Activated CD4-positive, alpha-beta T cell treated with anti-CD3 and anti-CD28 coated beads, Interleukin-2, amount 10 ng/mL, durations not matched to agents 7 days and 5 days (primary cell): Measurements from ENCODE around the gene ARR3. TPM values are rescaled to one million over a fixed set of nuclear protein-coding genes. Genes with fewer than 3 reads are reported as not detected.
A peak's percentile ranks its signal among the peaks of the same experiment; 100 is the strongest.
"Not testable (repeated sequence)": the region's sequence is repeated elsewhere in the genome, so short reads cannot be mapped to it uniquely, and the experiment has no call there.

Experiments used
- CTCF ChIA-PET: fragments of 350-600 bp; sonication (Branson Sonifier 250); formaldehyde crosslinking; loops from one replicate; lab custom pipeline; 2021; ENCODE audit warnings: antibody characterized with exemption; lab: Charles Lee
- POLR2A ChIA-PET: fragments of 350-600 bp; sonication (Branson Sonifier 250); formaldehyde crosslinking; loops from one replicate; lab custom pipeline; 2021; ENCODE audit warnings: antibody characterized with exemption; lab: Charles Lee
- DNase-seq: peaks from one replicate; pipeline ENCODE4 v3.0.0-alpha.2; 2020
- H3K27ac Mint-ChIP-seq: one replicate; pipeline ENCODE4 v1.8.0; 2021; ENCODE audit warnings: mild to moderate bottlenecking, moderate library complexity, mixed read lengths
- H3K27me3 Mint-ChIP-seq: one replicate; pipeline ENCODE4 v1.8.0; 2021; ENCODE audit warnings: mixed read lengths
- H3K36me3 Mint-ChIP-seq: one replicate; pipeline ENCODE4 v1.8.0; 2021; ENCODE audit warnings: low read depth, mixed read lengths
- H3K4me1 Mint-ChIP-seq: one replicate; pipeline ENCODE4 v1.8.0; 2021; ENCODE audit warnings: mixed read lengths
- H3K4me3 Mint-ChIP-seq: one replicate; pipeline ENCODE4 v1.8.0; 2021; ENCODE audit warnings: mild to moderate bottlenecking, moderate library complexity, mixed read lengths
- H3K9me3 Mint-ChIP-seq: one replicate; pipeline ENCODE4 v1.8.0; 2021; ENCODE audit warnings: mixed read lengths
- total RNA-seq, 2 experiments: library from RNA; stranded (reverse); gene quantifications; one replicate each; pipeline ENCODE4 v1.2.3, GENCODE V29; 2021

Gene ARR3
- total RNA-seq, 2 experiments from 2014 or later, result not detected

DNA sequence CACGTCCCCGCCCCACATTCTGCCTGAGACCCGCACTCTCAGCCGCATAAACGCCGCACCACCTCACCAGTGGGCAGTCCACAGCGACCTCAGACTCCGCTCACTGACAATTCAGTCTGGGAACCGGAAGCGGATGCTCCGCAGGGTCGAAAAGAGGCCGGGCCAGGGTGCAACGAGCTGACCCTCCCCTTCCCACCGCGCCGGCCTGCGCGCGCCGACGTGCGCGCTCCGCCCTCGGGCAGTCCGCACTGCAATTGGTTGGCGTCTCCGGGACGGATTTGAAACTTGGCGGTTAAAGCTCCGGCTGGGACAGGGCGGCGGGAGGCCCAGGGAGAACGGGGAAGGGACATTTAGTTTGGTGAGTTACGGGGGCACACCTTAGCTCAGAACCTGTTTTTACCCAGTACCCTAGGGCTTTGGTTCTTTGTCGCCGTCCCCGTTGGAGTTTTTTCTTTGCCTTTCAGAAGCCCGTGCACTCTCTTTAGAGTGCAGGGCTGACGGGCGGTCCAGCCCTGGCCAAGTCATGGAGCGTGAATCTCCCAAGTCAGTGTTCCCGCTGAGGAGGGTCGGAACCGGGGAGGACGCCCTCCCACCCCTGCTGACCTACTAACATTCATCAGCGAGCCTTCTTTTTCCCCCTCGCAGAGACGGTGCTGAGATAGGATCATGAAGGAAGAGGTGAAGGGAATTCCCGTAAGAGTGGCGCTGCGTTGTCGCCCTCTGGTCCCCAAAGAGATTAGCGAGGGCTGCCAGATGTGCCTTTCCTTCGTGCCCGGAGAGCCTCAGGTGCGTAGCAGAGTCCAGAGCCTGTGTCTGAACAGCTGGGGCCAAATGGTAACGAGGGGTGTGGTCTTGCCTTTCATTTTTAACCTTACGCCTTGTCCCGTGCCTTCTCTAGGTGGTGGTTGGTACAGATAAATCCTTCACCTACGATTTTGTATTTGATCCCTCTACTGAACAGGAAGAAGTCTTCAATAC is 21.9 kb downstream of the ARR3 start, which contains the start of the genes KIF4A and PDZD11:
TSS of gene KIF4A (plus strand) at position 312 of the 978 bp plus-strand sequence. CDS start at position 667, 355 bp downstream.
TSS of gene PDZD11 (minus strand) at position 135 of the 978 bp plus-strand sequence. CDS start 586 bp downstream, outside the sequence.
- CTCF ChIA-PET, result no interaction called here
- POLR2A ChIA-PET, result interaction anchor here (0.7 to 1.1 kb wide), 2 partner anchors 122 to 123 kb away, joined by 3 read pairs; no protein-coding TSS in a partner anchor
- Mint-ChIP-seq H3K9me3 (no peaks in the 10 kb centered on the region), H3K27ac (peak within 1 kb of the TSS; percentile 94), H3K4me3 (peak within 1 kb of the TSS; percentile 89), H3K27me3 (no peaks in the 10 kb centered on the region), H3K36me3 (peaks cover 37% of the 10 kb centered on the region), H3K4me1 (peaks cover 33% of the 10 kb centered on the region)
- DNase-seq, result peak; percentile 85

DNA sequence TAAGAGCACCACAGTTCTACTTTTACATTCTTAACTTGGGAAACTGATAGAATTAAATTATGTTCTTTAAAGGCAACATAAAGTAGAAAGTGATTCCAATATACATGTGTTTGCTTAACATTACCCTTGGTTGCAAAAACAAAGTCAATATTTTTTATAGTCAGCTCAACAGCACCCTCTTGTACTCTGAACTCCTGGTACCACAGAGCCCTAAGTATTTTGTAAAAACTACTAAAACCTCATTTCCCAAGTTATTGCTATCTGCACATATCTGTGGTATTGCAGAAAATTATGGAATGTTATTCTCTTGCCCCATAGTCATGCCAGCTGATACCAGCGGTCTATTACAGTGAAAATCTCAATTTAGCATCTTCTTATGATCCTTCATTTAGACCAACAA is 24.7 kb downstream of the ARR3 start:
- Mint-ChIP-seq H3K36me3 (peaks cover 27% of the 10 kb centered on the region), H3K4me1 (peaks cover 35% of the 10 kb centered on the region), H3K9me3 (no peaks in the 10 kb centered on the region), H3K27me3 (no peaks in the 10 kb centered on the region), H3K27ac (no peak overlapping the region), H3K4me3 (peak overlapping the region; percentile 43)
- no peak for DNase-seq
- POLR2A ChIA-PET, result no interaction called here
- CTCF ChIA-PET, result no interaction called here

DNA sequence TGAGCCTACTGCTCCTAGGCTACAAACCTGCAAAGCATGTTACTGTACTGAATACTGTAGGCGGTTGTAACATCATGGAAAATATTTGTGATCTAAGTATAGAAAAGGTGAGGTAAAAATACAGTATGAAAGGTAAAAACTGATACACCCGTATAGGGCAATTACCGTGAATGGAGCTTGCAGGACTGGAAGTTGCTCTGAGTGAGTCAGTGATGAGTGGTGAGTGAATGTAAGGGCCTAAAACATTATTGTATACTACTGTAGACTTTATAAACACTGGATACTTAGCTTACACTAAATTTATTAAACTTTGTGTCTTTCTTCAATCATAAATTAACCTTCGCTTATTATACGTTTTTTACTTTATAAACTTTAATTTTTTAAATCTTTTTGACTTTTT is 25.5 kb downstream of the ARR3 start:
- CTCF ChIA-PET, result no interaction called here
- no peaks in the 10 kb centered on the region for H3K27me3 Mint-ChIP-seq
- no peak overlapping the region for H3K4me3 Mint-ChIP-seq
- POLR2A ChIA-PET, result no interaction called here
- no peaks in the 10 kb centered on the region for H3K9me3 Mint-ChIP-seq
- DNase-seq, result no peak
- H3K4me1 Mint-ChIP-seq, result peaks cover 31% of the 10 kb centered on the region
- H3K36me3 Mint-ChIP-seq, result peaks cover 24% of the 10 kb centered on the region
- H3K27ac Mint-ChIP-seq, result no peak overlapping the region

GRCh38 chrX:70301716-70302115 is 33.6 kb downstream of the ARR3 start:
- CTCF ChIA-PET, result no interaction called here
- Mint-ChIP-seq H3K4me3 (no peak overlapping the region), H3K9me3 (no peaks in the 10 kb centered on the region), H3K36me3 (peaks cover 49% of the 10 kb centered on the region), H3K4me1 (peaks cover 2% of the 10 kb centered on the region), H3K27me3 (no peaks in the 10 kb centered on the region), H3K27ac (no peak overlapping the region)
- no peak for DNase-seq
- POLR2A ChIA-PET, result no interaction called here

GRCh38 chrX:70313503-70313902 is 45.4 kb downstream of the ARR3 start:
- ChIA-PET POLR2A (no interaction called here), CTCF (no interaction called here)
- no peak for DNase-seq
- Mint-ChIP-seq H3K9me3 (no peaks in the 10 kb centered on the region), H3K4me3 (no peak overlapping the region), H3K4me1 (no peaks in the 10 kb centered on the region), H3K27me3 (no peaks in the 10 kb centered on the region), H3K27ac (no peak overlapping the region), H3K36me3 (peaks cover 31% of the 10 kb centered on the region)

- no peaks in the 10 kb centered on the region for H3K9me3 Mint-ChIP-seq
- H3K36me3 Mint-ChIP-seq, result peaks cover 6% of the 10 kb centered on the region
- ChIA-PET CTCF (no interaction called here), POLR2A (no interaction called here)
- no peaks in the 10 kb centered on the region for H3K4me1 Mint-ChIP-seq
- no peaks in the 10 kb centered on the region for H3K27me3 Mint-ChIP-seq
- H3K4me3 Mint-ChIP-seq, result no peak overlapping the region
- no peak overlapping the region for H3K27ac Mint-ChIP-seq
- no peak for DNase-seq
Observed at GRCh38 chrX:70322784-70323183, 54.6 kb downstream of the ARR3 start.

DNA sequence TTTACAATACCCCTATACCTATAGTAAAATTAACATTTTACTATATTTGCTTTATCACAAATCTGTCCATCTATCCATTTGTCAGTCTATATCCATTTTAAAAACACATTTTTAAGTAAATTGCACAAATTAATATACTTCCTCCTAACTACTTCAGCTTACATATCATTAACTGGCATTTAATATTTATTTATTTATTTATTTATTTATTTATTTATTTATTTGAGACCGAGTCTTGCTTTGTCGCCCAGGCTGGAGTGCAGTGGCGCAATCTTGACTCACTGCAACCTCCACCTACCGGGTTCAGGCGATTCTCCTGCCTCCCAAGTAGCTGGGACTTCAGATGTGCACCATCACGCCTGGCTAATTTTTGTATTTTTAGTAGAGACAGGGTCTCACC is 55.5 kb downstream of the ARR3 start:
- H3K27me3 Mint-ChIP-seq, H3K36me3 Mint-ChIP-seq, DNase-seq, CTCF ChIA-PET, H3K4me1 Mint-ChIP-seq, H3K4me3 Mint-ChIP-seq, POLR2A ChIA-PET, H3K9me3 Mint-ChIP-seq, H3K27ac Mint-ChIP-seq: not testable (repeated sequence)

- Mint-ChIP-seq H3K4me3 (no peak overlapping the region), H3K27ac (no peak overlapping the region), H3K36me3 (peaks cover 5% of the 10 kb centered on the region), H3K27me3 (no peaks in the 10 kb centered on the region), H3K9me3 (no peaks in the 10 kb centered on the region), H3K4me1 (no peaks in the 10 kb centered on the region)
- ChIA-PET CTCF (no interaction called here), POLR2A (no interaction called here)
- no peak for DNase-seq
Observed at GRCh38 chrX:70324326-70324725, 56.2 kb downstream of the ARR3 start.

DNA sequence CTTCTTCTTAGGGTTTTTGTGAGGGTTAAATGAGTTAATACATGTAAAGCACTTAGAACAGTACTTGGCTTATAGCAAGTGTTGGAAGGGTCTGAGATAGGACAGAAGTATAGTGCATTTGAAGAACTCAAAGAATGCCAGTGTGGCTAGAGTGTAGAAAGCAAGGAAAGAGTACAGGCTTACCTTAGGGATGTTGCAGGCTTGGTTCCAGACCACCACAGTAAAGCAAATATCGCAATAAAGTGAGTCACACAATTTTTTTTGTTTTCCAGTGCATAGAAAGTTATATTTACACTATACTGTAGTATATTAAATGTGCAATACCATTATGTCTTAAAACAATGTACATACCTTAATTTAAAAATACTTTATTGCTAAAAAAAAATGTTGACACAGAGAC is 63.0 kb downstream of the ARR3 start:
- Mint-ChIP-seq H3K9me3 (no peaks in the 10 kb centered on the region), H3K27me3 (no peaks in the 10 kb centered on the region), H3K4me3 (no peak overlapping the region), H3K36me3 (peaks cover 44% of the 10 kb centered on the region), H3K4me1 (peaks cover 7% of the 10 kb centered on the region), H3K27ac (no peak overlapping the region)
- CTCF ChIA-PET, result no interaction called here
- DNase-seq, result no peak
- POLR2A ChIA-PET, result no interaction called here

Other genes starting within 250 kb of the ARR3 start
- not detected for gene AWAT2, start 218.4 kb upstream of the ARR3 start, total RNA-seq
- gene OTUD6A, start 205.9 kb upstream of the ARR3 start, total RNA-seq, result not detected
- 10 to 100 TPM; 60.3 to 64.1 TPM for gene IGBP1, start 134.9 kb upstream of the ARR3 start, total RNA-seq
- not detected for gene DGAT2L6, start 90.9 kb upstream of the ARR3 start, total RNA-seq
- not detected for gene AWAT1, start 33.7 kb upstream of the ARR3 start, total RNA-seq
- gene P2RY4, start 8.1 kb upstream of the ARR3 start, total RNA-seq, result under 1 TPM; 0.12 to 0.25 TPM
- gene RAB41, start 13.8 kb downstream of the ARR3 start, total RNA-seq, result not detected
- 10 to 100 TPM; 35.1 to 43.1 TPM for gene PDZD11, start 21.6 kb downstream of the ARR3 start, total RNA-seq
- gene KIF4A, start 21.8 kb downstream of the ARR3 start, total RNA-seq, result 10 to 100 TPM; 40.5 to 41.5 TPM
- under 1 TPM; 0.22 to 0.23 TPM for gene GDPD2, start 155.0 kb downstream of the ARR3 start, total RNA-seq
- gene DLG3, start 176.5 kb downstream of the ARR3 start, total RNA-seq, result 10 to 100 TPM; 19.9 to 20.1 TPM